Dendritic cell treated with granulocyte-macrophage colony-stimulating factor and Interleukin-4, amounts not matched to agents 40 ng/mL and 50 ng/mL, for 4 days (primary cell): ENCODE results near the gene PRR14L.

ENCODE experiments used
- H3K27ac Mint-ChIP-seq: one replicate; pipeline ENCODE4 v1.8.0; 2022; ENCODE audit warnings: mild to moderate bottlenecking, mixed read lengths
- H3K27me3 Mint-ChIP-seq: one replicate; pipeline ENCODE4 v1.8.0; 2022; ENCODE audit warnings: mild to moderate bottlenecking, mixed read lengths
- H3K36me3 Mint-ChIP-seq: one replicate; pipeline ENCODE4 v1.8.0; 2022; ENCODE audit warnings: low read depth, mixed read lengths
- H3K4me1 Mint-ChIP-seq: one replicate; pipeline ENCODE4 v1.8.0; 2022; ENCODE audit warnings: low read depth, mixed read lengths
- H3K4me3 Mint-ChIP-seq: one replicate; pipeline ENCODE4 v1.8.0; 2022; ENCODE audit warnings: mild to moderate bottlenecking, moderate library complexity, mixed read lengths
- H3K9me3 Mint-ChIP-seq: one replicate; pipeline ENCODE4 v1.8.0; 2022; ENCODE audit warnings: mixed read lengths
- intact Hi-C: fragments of 100-400 bp; cut with micrococcal nuclease; formaldehyde crosslinking; loops from one replicate; pipeline ENCODE4 v1.15.0; 2022

Gene PRR14L

GRCh38 chr22:31653944-31654343, 96.0 kb downstream of the PRR14L start:
- no peaks in the 10 kb centered on the region for H3K9me3 Mint-ChIP-seq
- no peaks in the 10 kb centered on the region for H3K27me3 Mint-ChIP-seq
- H3K4me1 Mint-ChIP-seq: peaks cover 29% of the 10 kb centered on the region
- H3K27ac Mint-ChIP-seq: no peak overlapping the region
- no peak overlapping the region for H3K4me3 Mint-ChIP-seq
- peaks cover 12% of the 10 kb centered on the region for H3K36me3 Mint-ChIP-seq
- intact Hi-C loops: no loop called here

GRCh38 chr22:31652911-31653684, 96.8 kb downstream of the PRR14L start:
- peaks cover 29% of the 10 kb centered on the region for H3K4me1 Mint-ChIP-seq
- no peak overlapping the region for H3K4me3 Mint-ChIP-seq
- H3K27ac Mint-ChIP-seq: no peak overlapping the region

GRCh38 chr22:31652088-31652487, 97.8 kb downstream of the PRR14L start:
- Mint-ChIP-seq H3K27me3 (no peaks in the 10 kb centered on the region), H3K27ac (no peak overlapping the region), H3K4me3 (no peak overlapping the region)

More at GRCh38 chr22:31652911-31653684, 96.8 kb downstream of the PRR14L start:
- Mint-ChIP-seq H3K27me3 (no peaks in the 10 kb centered on the region), H3K9me3 (no peaks in the 10 kb centered on the region), H3K36me3 (peaks cover 21% of the 10 kb centered on the region)
- intact Hi-C loops: no loop called here

DNA sequence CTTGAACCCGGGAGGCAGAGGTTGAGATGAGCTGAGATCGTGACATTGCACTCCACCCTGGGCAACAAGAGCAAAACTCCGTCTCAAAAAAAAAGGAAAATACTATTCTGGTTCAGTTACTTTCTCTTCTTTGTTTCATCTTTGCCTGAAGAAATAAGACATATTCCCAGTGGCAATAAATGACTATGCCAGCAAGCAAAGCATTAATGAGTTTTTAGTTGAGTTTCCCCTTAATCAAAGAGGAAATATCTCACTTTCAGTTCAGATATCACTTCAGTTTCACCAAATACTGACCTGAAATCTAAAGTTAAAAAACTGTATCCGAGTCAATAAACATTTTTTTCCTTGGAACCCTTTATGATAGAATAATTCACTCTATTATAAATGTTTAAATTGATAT, 98.3 kb downstream of the PRR14L start:
- peak overlapping the region; percentile 32 for H3K4me3 Mint-ChIP-seq
- no peaks in the 10 kb centered on the region for H3K27me3 Mint-ChIP-seq
- H3K9me3 Mint-ChIP-seq: no peaks in the 10 kb centered on the region
- peaks cover 32% of the 10 kb centered on the region for H3K36me3 Mint-ChIP-seq
- peaks cover 33% of the 10 kb centered on the region for H3K4me1 Mint-ChIP-seq
- intact Hi-C loops: no loop called here
- H3K27ac Mint-ChIP-seq: peak overlapping the region; percentile 69

More at GRCh38 chr22:31652088-31652487, 97.8 kb downstream of the PRR14L start:
- no peaks in the 10 kb centered on the region for H3K9me3 Mint-ChIP-seq
- peaks cover 31% of the 10 kb centered on the region for H3K36me3 Mint-ChIP-seq
- intact Hi-C loops: no loop called here
- peaks cover 31% of the 10 kb centered on the region for H3K4me1 Mint-ChIP-seq

DNA sequence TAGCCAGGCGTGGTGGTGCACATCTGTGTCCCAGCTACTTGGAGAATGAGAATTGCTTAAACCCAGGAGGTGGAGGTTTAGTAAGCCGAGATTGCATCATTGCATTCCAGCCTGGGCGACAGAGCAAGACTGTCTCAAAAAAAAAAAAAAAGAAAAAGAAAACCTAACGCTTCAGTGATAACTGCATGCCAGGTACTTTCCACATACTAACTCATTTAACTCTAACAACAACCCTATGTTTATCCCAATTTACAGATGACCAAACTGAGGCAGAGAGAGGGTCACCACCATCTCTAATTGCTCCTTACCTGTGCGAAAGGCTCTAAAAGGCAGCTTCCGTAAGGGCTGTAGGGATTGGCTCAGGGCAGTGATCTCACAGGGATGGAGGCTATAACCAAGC, 99.5 kb downstream of the PRR14L start:
- H3K9me3 Mint-ChIP-seq: no peaks in the 10 kb centered on the region
- H3K4me1 Mint-ChIP-seq: peaks cover 37% of the 10 kb centered on the region
- intact Hi-C loops: no loop called here
- H3K36me3 Mint-ChIP-seq: peaks cover 33% of the 10 kb centered on the region
- no peak overlapping the region for H3K4me3 Mint-ChIP-seq
- H3K27ac Mint-ChIP-seq: no peak overlapping the region
- H3K27me3 Mint-ChIP-seq: no peaks in the 10 kb centered on the region

GRCh38 chr22:31647523-31648320, 102.2 kb downstream of the PRR14L start:
- Mint-ChIP-seq H3K36me3 (peaks cover 33% of the 10 kb centered on the region), H3K27ac (no peak overlapping the region)

DNA sequence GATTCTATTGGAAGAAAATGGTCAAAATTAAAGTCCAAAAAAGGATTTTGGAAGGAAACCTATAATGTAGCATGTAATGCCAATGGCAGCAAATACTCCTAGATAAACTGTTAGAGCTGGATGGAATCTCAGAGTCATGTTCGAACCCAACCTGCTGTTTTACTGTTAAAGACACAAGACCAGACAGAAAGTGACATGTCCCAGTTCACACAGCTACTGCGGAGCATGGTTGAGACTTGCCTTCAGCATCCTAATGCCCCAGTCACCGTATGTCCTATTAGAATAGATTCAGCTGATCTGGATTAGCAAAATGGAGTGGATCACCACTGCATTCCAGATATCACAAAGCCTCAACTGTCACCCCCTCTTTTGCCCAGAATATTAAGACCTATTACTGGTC, 102.9 kb downstream of the PRR14L start:
- Mint-ChIP-seq H3K4me1 (peaks cover 35% of the 10 kb centered on the region), H3K9me3 (no peaks in the 10 kb centered on the region), H3K36me3 (peaks cover 33% of the 10 kb centered on the region), H3K27ac (no peak overlapping the region), H3K4me3 (no peak overlapping the region), H3K27me3 (no peaks in the 10 kb centered on the region)
- intact Hi-C loops: no loop called here

More at GRCh38 chr22:31647523-31648320, 102.2 kb downstream of the PRR14L start:
- H3K4me1 Mint-ChIP-seq: peaks cover 31% of the 10 kb centered on the region
- intact Hi-C loops: no loop called here
- no peaks in the 10 kb centered on the region for H3K27me3 Mint-ChIP-seq
- no peak overlapping the region for H3K4me3 Mint-ChIP-seq
- no peaks in the 10 kb centered on the region for H3K9me3 Mint-ChIP-seq

GRCh38 chr22:31646186-31647019, 103.5 kb downstream of the PRR14L start:
- no peaks in the 10 kb centered on the region for H3K27me3 Mint-ChIP-seq
- H3K4me3 Mint-ChIP-seq: no peak overlapping the region
- H3K36me3 Mint-ChIP-seq: peaks cover 33% of the 10 kb centered on the region
- no peaks in the 10 kb centered on the region for H3K9me3 Mint-ChIP-seq
- H3K4me1 Mint-ChIP-seq: peaks cover 35% of the 10 kb centered on the region
- intact Hi-C loops: no loop called here
- peak overlapping the region; percentile 30 for H3K27ac Mint-ChIP-seq

DNA sequence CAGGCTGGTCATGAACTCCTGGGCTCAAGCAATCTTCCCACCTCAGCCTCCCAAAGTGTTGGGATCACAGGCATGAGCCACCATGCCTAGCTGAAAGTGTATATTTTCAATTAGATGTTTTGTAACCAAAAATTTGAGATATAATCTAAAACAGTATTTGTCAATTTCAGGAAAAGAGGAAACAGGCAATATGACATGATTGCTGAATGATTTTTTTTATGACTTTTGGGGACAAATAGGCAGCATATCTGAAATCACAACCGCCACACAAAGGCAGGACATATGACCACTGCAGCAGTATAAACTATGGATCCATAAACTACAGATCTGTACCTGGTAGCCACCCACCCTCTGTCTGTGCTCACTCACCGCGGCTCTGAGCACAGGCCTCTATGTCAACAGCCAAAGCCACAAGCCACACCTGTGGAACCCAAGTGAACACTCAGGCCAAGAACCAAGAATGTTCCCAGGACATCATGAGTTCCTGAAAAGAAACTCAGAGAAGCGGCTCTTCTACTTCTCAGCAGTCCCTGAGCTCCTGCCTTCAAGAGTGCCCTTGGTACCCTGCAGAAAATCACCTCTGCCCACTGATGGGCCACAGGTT, 110.4 kb downstream of the PRR14L start:
- H3K9me3 Mint-ChIP-seq: no peaks in the 10 kb centered on the region
- peaks cover 74% of the 10 kb centered on the region for H3K4me1 Mint-ChIP-seq
- no peaks in the 10 kb centered on the region for H3K27me3 Mint-ChIP-seq
- H3K36me3 Mint-ChIP-seq: peaks cover 8% of the 10 kb centered on the region
- intact Hi-C loops: no loop called here
- peak overlapping the region; percentile 92 for H3K27ac Mint-ChIP-seq
- H3K4me3 Mint-ChIP-seq: peak overlapping the region; percentile 76

DNA sequence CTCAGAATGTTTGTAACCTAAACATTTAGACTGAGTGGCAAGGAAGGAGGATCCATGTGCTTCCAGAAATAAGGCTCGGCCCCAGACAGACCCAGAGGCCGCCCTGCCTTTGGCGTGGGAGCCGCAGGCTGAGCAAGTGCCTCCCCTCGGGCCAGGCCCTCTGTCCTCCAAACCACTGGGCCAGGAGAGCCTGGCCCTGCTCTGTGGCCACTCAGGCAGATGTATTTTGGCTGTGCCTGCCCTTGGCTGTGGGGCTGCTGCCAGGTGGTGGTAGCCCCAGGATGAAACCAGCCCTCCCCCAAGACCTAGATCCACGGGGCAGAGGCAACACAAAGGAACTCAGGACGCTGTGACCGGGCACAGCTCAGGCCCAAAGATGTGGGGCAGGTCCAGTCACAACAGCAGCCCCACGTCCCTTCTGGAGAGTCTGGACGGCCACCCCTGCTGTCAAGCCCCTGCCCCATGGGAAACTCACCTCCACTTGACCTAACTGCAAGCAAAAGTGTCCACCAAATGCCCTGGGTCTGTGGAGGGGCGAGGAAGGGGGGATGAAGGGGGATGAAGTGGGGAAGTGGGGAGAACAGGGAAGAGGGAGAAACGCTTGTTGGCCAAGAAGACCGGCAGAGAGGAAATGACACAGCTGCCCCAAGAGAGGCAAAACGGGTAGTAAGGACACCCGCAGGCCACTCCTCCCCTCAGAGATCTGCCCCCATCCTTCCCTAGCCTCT, 111.9 kb downstream of the PRR14L start:
- H3K4me3 Mint-ChIP-seq: peak overlapping the region; percentile 76
- H3K4me1 Mint-ChIP-seq: peaks cover 80% of the 10 kb centered on the region
- peak overlapping the region; percentile 92 for H3K27ac Mint-ChIP-seq
- intact Hi-C loops: no loop called here
- no peaks in the 10 kb centered on the region for H3K9me3 Mint-ChIP-seq
- H3K36me3 Mint-ChIP-seq: peaks cover 18% of the 10 kb centered on the region
- no peaks in the 10 kb centered on the region for H3K27me3 Mint-ChIP-seq

DNA sequence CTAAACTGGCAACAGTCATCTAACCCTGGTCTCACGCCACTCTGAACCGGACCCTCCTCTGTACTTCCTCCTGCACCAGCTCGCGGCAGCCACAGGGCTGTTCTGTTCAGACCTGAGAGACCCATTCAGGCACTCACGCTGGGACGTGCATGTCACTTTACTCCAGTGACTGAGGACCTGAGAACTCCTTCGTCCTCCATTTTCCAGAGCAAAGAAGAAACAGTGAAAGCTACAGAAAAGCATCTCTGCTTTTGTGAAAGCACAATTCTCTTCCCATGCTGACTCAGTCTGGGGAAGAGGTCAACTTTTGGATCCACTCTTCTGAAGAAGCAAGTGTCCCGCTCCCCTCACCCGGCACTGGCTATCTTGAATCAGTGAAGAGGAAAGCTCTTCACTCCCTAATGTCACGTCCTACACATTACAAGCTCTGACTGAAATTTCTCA, 112.5 kb downstream of the PRR14L start:
- Mint-ChIP-seq H3K4me1 (peaks cover 78% of the 10 kb centered on the region), H3K9me3 (no peaks in the 10 kb centered on the region), H3K27me3 (no peaks in the 10 kb centered on the region), H3K36me3 (peaks cover 22% of the 10 kb centered on the region), H3K4me3 (peak overlapping the region; percentile 76), H3K27ac (peak overlapping the region; percentile 92)
- intact Hi-C loops: no loop called here

GRCh38 chr22:31635638-31636306, 114.2 kb downstream of the PRR14L start:
- Mint-ChIP-seq H3K4me3 (no peak overlapping the region), H3K4me1 (peaks cover 83% of the 10 kb centered on the region), H3K27me3 (no peaks in the 10 kb centered on the region), H3K36me3 (peaks cover 33% of the 10 kb centered on the region), H3K27ac (peak overlapping the region; percentile 54), H3K9me3 (no peaks in the 10 kb centered on the region)
- intact Hi-C loops: no loop called here
